Spleen (tissue), 11 donors: ENCODE results near the gene VEZT. TPM values are rescaled to one million over a fixed set of nuclear protein-coding genes. Genes with fewer than 3 reads are reported as not detected.

Experiments
- DNase-seq: peaks from one replicate; pipeline ENCODE4 v3.0.0-alpha.2; 2020
- H3K27ac ChIP-seq, 8 donors: fragments of 200-600 bp; sonication (generic) in 7 of 8; 1 replicate in 4 of 8; 2 replicates in 4 of 8; pipeline versions ENCODE4 v1.5.0 to v1.8.0; 2016 to 2021; ENCODE audit warnings: inconsistent platforms in 4 of 8, mild to moderate bottlenecking in 4 of 8, moderate library complexity in 1 of 8
- H3K27me3 ChIP-seq, 7 donors: fragments of 200-600 bp; sonication (generic) in 6 of 7; replicated peaks in 1 of 7; 1 replicate in 4 of 7; 2 replicates in 3 of 7; pipeline versions ENCODE4 v1.5.0 to v1.8.0; 2016 to 2021; ENCODE audit warnings: inconsistent platforms in 3 of 7, mild to moderate bottlenecking in 1 of 7
- H3K36me3 ChIP-seq, 6 donors: fragments of 200-600 bp; sonication (generic) in 5 of 6; 1 replicate in 4 of 6; 2 replicates in 2 of 6; pipeline versions ENCODE4 v1.5.0 to v1.8.0; 2016 to 2021; ENCODE audit warnings: inconsistent platforms in 2 of 6
- H3K4me1 ChIP-seq, 6 donors: fragments of 200-600 bp; sonication (generic) in 5 of 6; 1 replicate in 3 of 6; 2 replicates in 3 of 6; pipeline versions ENCODE4 v1.5.0 to v1.8.0; 2016 to 2021; ENCODE audit warnings: inconsistent platforms in 3 of 6
- H3K4me3 ChIP-seq, 8 donors: fragments of 200-600 bp; sonication (generic) in 7 of 8; 1 replicate in 4 of 8; 2 replicates in 4 of 8; pipeline versions ENCODE4 v1.5.0 to v1.8.0; 2016 to 2021; ENCODE audit warnings: inconsistent platforms in 4 of 8, mild to moderate bottlenecking in 4 of 8, moderate library complexity in 2 of 8
- H3K9me3 ChIP-seq, 8 donors: fragments of 200-600 bp; sonication (generic) in 7 of 8; 1 replicate in 4 of 8; 2 replicates in 4 of 8; pipeline versions ENCODE4 v1.5.0 to v1.8.0; 2016 to 2021; ENCODE audit warnings: inconsistent platforms in 4 of 8
- CTCF ChIP-seq, 11 experiments: fragments of 200-600 bp in 7 of 11; fragments of 450-650 bp in 4 of 11; sonication (generic) in 4 of 11; IDR thresholded peaks in 8 of 11; conservative IDR thresholded peaks in 3 of 11; 1 replicate in 7 of 11; 2 replicates in 4 of 11; pipeline versions ENCODE4 v1.4.0 to v1.8.0; 2016 to 2021; ENCODE audit warnings: antibody characterized with exemption in 11 of 11, inconsistent platforms in 4 of 11, mild to moderate bottlenecking in 1 of 11
- POLR2A ChIP-seq, 3 donors: fragments of 450-650 bp; IDR thresholded peaks; one replicate each; pipeline ENCODE4 v1.5.1; 2017; ENCODE audit warnings: antibody characterized with exemption in 3 of 3, mild to moderate bottlenecking in 1 of 3
- POLR2AphosphoS5 ChIP-seq, 3 donors: sonication (generic); formaldehyde crosslinking; IDR thresholded peaks; one replicate each; pipeline ENCODE4 v1.5.1; 2017; ENCODE audit warnings: antibody characterized with exemption in 3 of 3
- WGBS, 5 donors: extraction: QIAGEN DNeasy Blood & Tissue Kit in 3 of 5; methylation state at CpG; one replicate each; pipeline versions ENCODE4 v1.1.5 to v1.1.7; 2013 to 2018; 5-methylcytosine and 5-hydroxymethylcytosine counted together
- intact Hi-C: fragments of 100-400 bp; cut with DNase I; formaldehyde crosslinking; loops from one replicate; pipeline ENCODE4 v1.15.0; 2023; ENCODE audit warnings: low total_unique reads
- polyA plus RNA-seq, 3 donors: library from polyadenylated mRNA; stranded (reverse); fragments of 200-250 nt; gene quantifications; one replicate each; pipeline ENCODE4 v1.2.1, GENCODE V29; 2013
- total RNA-seq, 7 donors: library from RNA; depleted of rRNA in 3 of 7; stranded (reverse); fragments of >200 nt in 3 of 7; fragmentation: NEBNext Ultra II Directional in 4 of 7; extraction: Animal tissue kit (Norgen Biotek cat#: 25700) in 4 of 7; gene quantifications; one replicate each; pipeline versions ENCODE4 v1.1.0 to v1.2.1, GENCODE V29; 2016 to 2021
- donor health status: healthy with polysubstance abuse.
- donor health status: DM: no; HTN: no; CAD: no; lungs with moderate emphysema.
- donor health status: DM: no; HTN: no; CAD: no.
- donor health status: Bipolar disorder and iron deficiency.
- donor health status: healthy.
- donor health status: DM: no; HTN: no; CAD: no.
- donor health status: DM: yes; HTN: yes; CAD: no.

The VEZT gene
- total and polyA plus RNA-seq, 10 donors, result 17.0 to 64.3 (median 44.8) TPM

- Histone ChIP-seq H3K9me3 (no peaks in the 10 kb centered on the region), H3K4me1 (no peaks in the 10 kb centered on the region), H3K36me3 (peaks cover 0 to 98% (median 13%) of the 10 kb centered on the region in 6 donors), H3K27ac (no peak overlapping the region), H3K4me3 (no peak overlapping the region), H3K27me3 (no peaks in the 10 kb centered on the region)
- 92 to 97% (median 93%) methylated on average over 1 of the region's 1 CpG for WGBS, 5 donors
- no peak for TF ChIP-seq CTCF (IDR thresholded peaks at IDR 0.05 in 8 of 11, conservative IDR thresholded peaks at IDR 0.05 in 3 of 11)
- no peak for TF ChIP-seq POLR2AphosphoS5 (IDR thresholded peaks at IDR 0.05)
- TF ChIP-seq POLR2A (IDR thresholded peaks at IDR 0.05), result no peak
- intact Hi-C loops, result no loop called here
- DNase-seq, result no peak
These were observed 59.5 kb downstream of the VEZT start for GRCh38 chr12:95277139-95277538.

GRCh38 chr12:95279856-95280255, 62.2 kb downstream of the VEZT start:
- no peak for DNase-seq
- TF ChIP-seq POLR2A (IDR thresholded peaks at IDR 0.05) (no peak), CTCF (IDR thresholded peaks at IDR 0.05 in 8 of 11, conservative IDR thresholded peaks at IDR 0.05 in 3 of 11) (no peak), POLR2AphosphoS5 (IDR thresholded peaks at IDR 0.05) (no peak)
- no peaks in the 10 kb centered on the region for H3K27me3 ChIP-seq
- intact Hi-C loops, result no loop called here
- H3K36me3 ChIP-seq, result peaks cover 2 to 98% (median 30%) of the 10 kb centered on the region in 6 donors
- no peaks in the 10 kb centered on the region for H3K9me3 ChIP-seq
- H3K4me3 ChIP-seq, result no peak overlapping the region
- 91 to 98% (median 95%) methylated on average over 4 of the region's 4 CpGs for WGBS, 5 donors
- H3K4me1 ChIP-seq, result no peaks in the 10 kb centered on the region
- no peak overlapping the region for H3K27ac ChIP-seq

- WGBS, 5 donors, result 94 to 98% (median 97%) methylated on average over 6 of the region's 6 CpGs
- H3K4me3 ChIP-seq, result no peak overlapping the region
- H3K27ac ChIP-seq, result no peak overlapping the region
- TF ChIP-seq POLR2A (IDR thresholded peaks at IDR 0.05), result no peak
- TF ChIP-seq CTCF (IDR thresholded peaks at IDR 0.05 in 8 of 11, conservative IDR thresholded peaks at IDR 0.05 in 3 of 11), result no peak
- no peak for TF ChIP-seq POLR2AphosphoS5 (IDR thresholded peaks at IDR 0.05)
- H3K9me3 ChIP-seq, result no peaks in the 10 kb centered on the region
- peaks cover 2 to 95% (median 31%) of the 10 kb centered on the region in 6 donors for H3K36me3 ChIP-seq
- DNase-seq, result no peak
- no peaks in the 10 kb centered on the region for H3K4me1 ChIP-seq
- no peaks in the 10 kb centered on the region for H3K27me3 ChIP-seq
- intact Hi-C loops, result no loop called here
These were observed 64.7 kb downstream of the VEZT start for GRCh38 chr12:95282266-95282665.

- Histone ChIP-seq H3K9me3 (no peaks in the 10 kb centered on the region), H3K27ac (no peak overlapping the region), H3K27me3 (no peaks in the 10 kb centered on the region), H3K4me3 (no peak overlapping the region), H3K36me3 (peaks cover 2 to 95% (median 31%) of the 10 kb centered on the region in 6 donors), H3K4me1 (no peaks in the 10 kb centered on the region)
- 84 to 92% (median 90%) methylated on average over 1 of the region's 1 CpG for WGBS, 5 donors
- TF ChIP-seq POLR2AphosphoS5 (IDR thresholded peaks at IDR 0.05), result no peak
- DNase-seq, result no peak
- intact Hi-C loops, result no loop called here
These were observed 65.8 kb downstream of the VEZT start for GRCh38 chr12:95283371-95283770.

- TF ChIP-seq POLR2AphosphoS5 (IDR thresholded peaks at IDR 0.05) (no peak), POLR2A (IDR thresholded peaks at IDR 0.05) (no peak), CTCF (IDR thresholded peaks at IDR 0.05 in 8 of 11, conservative IDR thresholded peaks at IDR 0.05 in 3 of 11) (no peak)
- H3K27me3 ChIP-seq, result no peaks in the 10 kb centered on the region
- H3K9me3 ChIP-seq, result no peaks in the 10 kb centered on the region
- peaks cover 2 to 96% (median 31%) of the 10 kb centered on the region in 6 donors for H3K36me3 ChIP-seq
- H3K27ac ChIP-seq, result no peak overlapping the region
- 78 to 90% (median 83%) methylated on average over 3 of the region's 3 CpGs for WGBS, 5 donors
- no peak for DNase-seq
- intact Hi-C loops, result no loop called here
- H3K4me3 ChIP-seq, result no peak overlapping the region
- H3K4me1 ChIP-seq, result no peaks in the 10 kb centered on the region
These were observed 69.1 kb downstream of the VEZT start for GRCh38 chr12:95286713-95287112.
